Endothelial cell of umbilical vein (primary cell): Measurements from ENCODE around the gene PPHLN1. TPM values are rescaled to one million over a fixed set of nuclear protein-coding genes. Genes with fewer than 3 reads are reported as not detected.

Source experiments
- BruUV-seq: library from RNA; stranded (reverse); fragments of 400-500 nt; replicated peaks from 2 replicates; lab custom pipeline; 2021; lab: Mats Ljungman, UMichigan
- CTCF ChIA-PET: fragments of 300-600, 350-600 bp; sonication (Branson Sonifier 250); formaldehyde crosslinking; loops from one replicate; lab custom pipeline; 2021; ENCODE audit warnings: antibody characterized with exemption, inconsistent platforms; lab: Charles Lee
- POLR2A ChIA-PET: fragments of 300-600, 350-600 bp; sonication (Branson Sonifier 250); formaldehyde crosslinking; loops from one replicate; lab custom pipeline; 2021; ENCODE audit warnings: antibody characterized with exemption, inconsistent platforms; lab: Charles Lee
- DNase-seq: peaks from one replicate; pipeline ENCODE4 v3.0.0-alpha.2; 2011; ENCODE audit warnings: low read depth, low spot score
- FAIRE-seq: peaks from 2 replicates; lab custom pipeline; 2011; peaks lifted over from hg19 to GRCh38; lab: Jason Lieb, UNC
- H2AFZ ChIP-seq: 2 replicates; pipeline ENCODE4 v1.6.0; 2012; ENCODE audit warnings: low read depth, low read length, control low read depth, inconsistent platforms
- H3K27ac ChIP-seq: 2 replicates; pipeline ENCODE4 v1.5.1; 2011; ENCODE audit warnings: low read depth, mild to moderate bottlenecking, control low read depth, low read length, moderate library complexity; ENCODE audit not compliant: insufficient read depth
- H3K27me3 ChIP-seq, 2 experiments: 2 replicates each; pipeline versions ENCODE4 v1.6.0 to v1.6.1; 2011; ENCODE audit warnings: low read length in 2 of 2, mixed read lengths in 1 of 2; ENCODE audit not compliant: control insufficient read depth in 2 of 2, insufficient read depth in 2 of 2
- H3K36me3 ChIP-seq, 2 experiments: 2 replicates in 1 of 2; 3 replicates in 1 of 2; pipeline ENCODE4 v1.5.1; 2011; ENCODE audit warnings: low read length in 2 of 2, mild to moderate bottlenecking in 1 of 2, moderate library complexity in 1 of 2; ENCODE audit not compliant: control insufficient read depth in 2 of 2, insufficient read depth in 2 of 2; ENCODE audit errors: extremely low read depth in 1 of 2
- H3K4me1 ChIP-seq: 3 replicates; pipeline ENCODE4 v1.5.1; 2011; ENCODE audit warnings: mild to moderate bottlenecking, low read length; ENCODE audit not compliant: control insufficient read depth, insufficient read depth; ENCODE audit errors: extremely low read depth
- H3K4me2 ChIP-seq: 2 replicates; pipeline ENCODE4 v1.6.1; 2011; ENCODE audit warnings: low read length, control low read depth, mixed read lengths; ENCODE audit not compliant: insufficient read depth
- H3K4me3 ChIP-seq, 3 experiments: fragments of 200-600 bp in 1 of 3; sonication (generic), shearing (Covaris generic) in 1 of 3; replicated peaks in 1 of 3; 2 replicates each; pipeline ENCODE4 v1.5.1; 2011 to 2016; ENCODE audit warnings: control low read depth in 3 of 3, low read length in 3 of 3, mild to moderate bottlenecking in 2 of 3, inconsistent platforms in 1 of 3, low read depth in 1 of 3, moderate library complexity in 1 of 3; ENCODE audit not compliant: insufficient read depth in 1 of 3
- H3K79me2 ChIP-seq: 2 replicates; pipeline ENCODE4 v1.6.0; 2012; ENCODE audit warnings: low read length, inconsistent platforms; ENCODE audit not compliant: control insufficient read depth, insufficient read depth
- H3K9ac ChIP-seq: replicated peaks from 2 replicates; pipeline ENCODE3; 2011; ENCODE audit warnings: low read length, control low read depth; ENCODE audit not compliant: insufficient read depth; ENCODE audit errors: extremely low read depth
- H3K9me1 ChIP-seq: replicated peaks from 3 replicates; pipeline ENCODE4 v1.6.0; 2011; ENCODE audit warnings: mild to moderate bottlenecking, low read length; ENCODE audit not compliant: control insufficient read depth, insufficient read depth; ENCODE audit errors: extremely low read depth
- H3K9me3 ChIP-seq: replicated peaks from 2 replicates; pipeline ENCODE4 v1.5.1; 2012; ENCODE audit warnings: low read length, inconsistent platforms; ENCODE audit not compliant: control insufficient read depth, insufficient read depth
- H4K20me1 ChIP-seq: replicated peaks from 2 replicates; pipeline ENCODE3; 2011; ENCODE audit warnings: mild to moderate bottlenecking, low read length; ENCODE audit not compliant: control insufficient read depth, insufficient read depth; ENCODE audit errors: extremely low read depth
- EZH2 ChIP-seq: IDR thresholded peaks from 2 replicates; pipeline ENCODE4 v1.6.1; 2012; ENCODE audit warnings: borderline replicate concordance, low read depth, mild to moderate bottlenecking, moderate library complexity, low read length, inconsistent platforms; ENCODE audit not compliant: severe bottlenecking
- FOS ChIP-seq: IDR thresholded peaks from 2 replicates; pipeline ENCODE4 v1.6.1; 2011; ENCODE audit warnings: mild to moderate bottlenecking, low read length, moderate library complexity, borderline replicate concordance; ENCODE audit not compliant: insufficient read depth
- GATA2 ChIP-seq: IDR thresholded peaks from 2 replicates; pipeline ENCODE4 v1.7.0; 2011; ENCODE audit warnings: low read depth, mild to moderate bottlenecking, moderate library complexity, mixed read lengths, low read length; ENCODE audit not compliant: insufficient read length, insufficient read depth
- JUN ChIP-seq: IDR thresholded peaks from 2 replicates; pipeline ENCODE4 v1.6.1; 2011; ENCODE audit warnings: borderline replicate concordance, low read depth; ENCODE audit not compliant: insufficient read length, insufficient read depth
- MYC ChIP-seq: IDR thresholded peaks from one replicate; pipeline ENCODE4 v1.6.1; 2011; ENCODE audit warnings: mild to moderate bottlenecking, low read depth, low read length
- POLR2A ChIP-seq: IDR thresholded peaks from 2 replicates; pipeline ENCODE4 v1.6.1; 2012; ENCODE audit warnings: low read depth, mild to moderate bottlenecking, control low read depth, low read length
- POLR2AphosphoS5 ChIP-seq: IDR thresholded peaks from 2 replicates; pipeline ENCODE4 v1.6.1; 2012; ENCODE audit warnings: low read depth, mild to moderate bottlenecking, control low read depth, low read length, moderate library complexity; ENCODE audit not compliant: insufficient read depth
- dilution Hi-C: fragments of 300-500 bp; cut with MboI; formaldehyde crosslinking; loops from one replicate; pipeline ENCODE4 v1.15.0; 2019; ENCODE audit warnings: low sequenced_read_pairs; ENCODE audit not compliant: extremely low pct_ligation_motif_present
- intact Hi-C: fragments of 100-400 bp; cut with micrococcal nuclease; formaldehyde crosslinking; loops from one replicate; pipeline ENCODE4 v1.10.0; 2022
- polyA plus RNA-seq, 4 experiments: library from polyadenylated mRNA; depleted of rRNA in 3 of 4; stranded (reverse) in 3 of 4; unstranded in 1 of 4; fragments of >200 nt; gene quantifications; 2 replicates each; pipeline versions ENCODE4 v1.2.1 to v1.2.3, GENCODE V29; 2011 to 2012; ENCODE audit warnings: missing spikeins in 1 of 4
- total RNA-seq: library from RNA; stranded (reverse); gene quantifications from 2 replicates; pipeline ENCODE4 v1.2.3, GENCODE V29; 2021
- TF ChIP-seq, protein P1 (sequence below): IDR thresholded peaks from 2 replicates; pipeline ENCODE4 v1.6.1; 2011; ENCODE audit not compliant: insufficient read depth, insufficient read length
- TF ChIP-seq, protein P2 (sequence below), 2 donors: IDR thresholded peaks; 1 replicate in 1 of 2; 2 replicates in 1 of 2; pipeline ENCODE4 v1.5.1; 2011; ENCODE audit warnings: low read length in 2 of 2, mild to moderate bottlenecking in 2 of 2, moderate library complexity in 2 of 2, control low read depth in 1 of 2, inconsistent platforms in 1 of 2, low read depth in 1 of 2; ENCODE audit not compliant: insufficient read depth in 1 of 2; ENCODE audit errors: extremely low read depth in 1 of 2

PPHLN1 gene
- total and polyA plus RNA-seq, 2 donors (not counting 3 experiments of a cell fraction or from before 2014, with no cell fraction given), result 23.4 to 62.2 TPM

GRCh38 chr12:42309996-42310395, 16.0 kb upstream of the PPHLN1 start:
- no TSS peak for BruUV-seq
- H3K9me3 ChIP-seq, result no peaks in the 10 kb centered on the region
- TF ChIP-seq GATA2 (no peak), POLR2AphosphoS5 (no peak), FOS (no peak), MYC (no peak), EZH2 (no peak), JUN (no peak), POLR2A (no peak)
- TF ChIP-seq, protein P1, sequence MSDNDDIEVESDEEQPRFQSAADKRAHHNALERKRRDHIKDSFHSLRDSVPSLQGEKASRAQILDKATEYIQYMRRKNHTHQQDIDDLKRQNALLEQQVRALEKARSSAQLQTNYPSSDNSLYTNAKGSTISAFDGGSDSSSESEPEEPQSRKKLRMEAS, result no peak
- TF ChIP-seq, protein P2, sequence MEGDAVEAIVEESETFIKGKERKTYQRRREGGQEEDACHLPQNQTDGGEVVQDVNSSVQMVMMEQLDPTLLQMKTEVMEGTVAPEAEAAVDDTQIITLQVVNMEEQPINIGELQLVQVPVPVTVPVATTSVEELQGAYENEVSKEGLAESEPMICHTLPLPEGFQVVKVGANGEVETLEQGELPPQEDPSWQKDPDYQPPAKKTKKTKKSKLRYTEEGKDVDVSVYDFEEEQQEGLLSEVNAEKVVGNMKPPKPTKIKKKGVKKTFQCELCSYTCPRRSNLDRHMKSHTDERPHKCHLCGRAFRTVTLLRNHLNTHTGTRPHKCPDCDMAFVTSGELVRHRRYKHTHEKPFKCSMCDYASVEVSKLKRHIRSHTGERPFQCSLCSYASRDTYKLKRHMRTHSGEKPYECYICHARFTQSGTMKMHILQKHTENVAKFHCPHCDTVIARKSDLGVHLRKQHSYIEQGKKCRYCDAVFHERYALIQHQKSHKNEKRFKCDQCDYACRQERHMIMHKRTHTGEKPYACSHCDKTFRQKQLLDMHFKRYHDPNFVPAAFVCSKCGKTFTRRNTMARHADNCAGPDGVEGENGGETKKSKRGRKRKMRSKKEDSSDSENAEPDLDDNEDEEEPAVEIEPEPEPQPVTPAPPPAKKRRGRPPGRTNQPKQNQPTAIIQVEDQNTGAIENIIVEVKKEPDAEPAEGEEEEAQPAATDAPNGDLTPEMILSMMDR (IDR thresholded peaks at IDR 0.05; ENCODE audit: extremely low read depth in 1 of 2, insufficient read depth in 1 of 2, low read depth in 1 of 2, low read length in 2 of 2), result no peak
- no peak overlapping the region for H3K4me3 ChIP-seq
- peaks cover 0 to 2% of the 10 kb centered on the region in 2 experiments for H3K36me3 ChIP-seq
- H3K9ac ChIP-seq, result no peak overlapping the region
- dilution Hi-C loops (no loop called here), intact Hi-C loops (loop anchor here (5.0 kb wide), 1 partner anchor 53 kb away; no protein-coding TSS in a partner anchor)
- CTCF ChIA-PET, result interaction anchor here (1.7 kb wide), 1 partner anchor 115 kb away, joined by 3 read pairs; no protein-coding TSS in a partner anchor
- DNase-seq, result no peak
- H4K20me1 ChIP-seq, result no peaks in the 10 kb centered on the region
- no peaks in the 10 kb centered on the region for H3K27me3 ChIP-seq
- POLR2A ChIA-PET, result no interaction called here
- FAIRE-seq, result peak; percentile 15
- no peak overlapping the region for H2AFZ ChIP-seq
- H3K79me2 ChIP-seq, result no peaks in the 10 kb centered on the region
- no peak overlapping the region for H3K4me2 ChIP-seq
- no peaks in the 10 kb centered on the region for H3K4me1 ChIP-seq
- H3K9me1 ChIP-seq, result no peaks in the 10 kb centered on the region
- no peak overlapping the region for H3K27ac ChIP-seq
